ENCODE results near the gene P2RX3.

P2RX3 gene

GRCh38 chr11:57356268-57356667 lies 18.1 kb downstream of the P2RX3 start:
- in situ Hi-C loops (cut with MboI; ENCODE audit: low pct_unique_long_range_greater_than_20kb, low sequenced_read_pairs, unreplicated experiment), result loop anchor here (25.0 kb wide), 2 partner anchors 156 to 281 kb away; partner anchors contain the start of genes SLC43A1 and YPEL4
- DNase-seq (ENCODE audit: low spot score), result no peak

GRCh38 chr11:57357310-57357709 lies 19.2 kb downstream of the P2RX3 start:
- in situ Hi-C loops (cut with MboI; ENCODE audit: low pct_unique_long_range_greater_than_20kb, low sequenced_read_pairs, unreplicated experiment), result loop anchor here (25.0 kb wide), 2 partner anchors 155 to 280 kb away; partner anchors contain the start of genes SLC43A1 and YPEL4
- no peak for TF ChIP-seq CTCF (IDR thresholded peaks at IDR 0.05; ENCODE audit: extremely low read depth, insufficient read depth, missing control alignments)
- no peak for DNase-seq (ENCODE audit: low spot score)

More at GRCh38 chr11:57356268-57356667, 18.1 kb downstream of the P2RX3 start:
- no peak for TF ChIP-seq CTCF (IDR thresholded peaks at IDR 0.05; ENCODE audit: extremely low read depth, insufficient read depth, missing control alignments)

GRCh38 chr11:57357856-57358255 lies 19.7 kb downstream of the P2RX3 start:
- in situ Hi-C loops (cut with MboI; ENCODE audit: low pct_unique_long_range_greater_than_20kb, low sequenced_read_pairs, unreplicated experiment), result loop anchor here (25.0 kb wide), 2 partner anchors 154 to 279 kb away; partner anchors contain the start of genes SLC43A1 and YPEL4
- DNase-seq (ENCODE audit: low spot score), result no peak
- TF ChIP-seq CTCF (IDR thresholded peaks at IDR 0.05; ENCODE audit: extremely low read depth, insufficient read depth, missing control alignments), result no peak

- in situ Hi-C loops (cut with MboI; ENCODE audit: low pct_unique_long_range_greater_than_20kb, low sequenced_read_pairs, unreplicated experiment), result loop anchor here (25.0 kb wide), 2 partner anchors 154 to 279 kb away; partner anchors contain the start of genes SLC43A1 and YPEL4
- no peak for DNase-seq (ENCODE audit: low spot score)
These were observed 20.4 kb downstream of the P2RX3 start for GRCh38 chr11:57358543-57358961.

GRCh38 chr11:57358991-57359390 lies 20.8 kb downstream of the P2RX3 start:
- no peak for TF ChIP-seq CTCF (IDR thresholded peaks at IDR 0.05; ENCODE audit: extremely low read depth, insufficient read depth, missing control alignments)
- in situ Hi-C loops (cut with MboI; ENCODE audit: low pct_unique_long_range_greater_than_20kb, low sequenced_read_pairs, unreplicated experiment), result loop anchor here (25.0 kb wide), 2 partner anchors 153 to 278 kb away; partner anchors contain the start of genes SLC43A1 and YPEL4
- DNase-seq (ENCODE audit: low spot score), result no peak

More at GRCh38 chr11:57358543-57358961, 20.4 kb downstream of the P2RX3 start:
- no peak for TF ChIP-seq CTCF (IDR thresholded peaks at IDR 0.05; ENCODE audit: extremely low read depth, insufficient read depth, missing control alignments)

GRCh38 chr11:57359396-57359795 lies 21.2 kb downstream of the P2RX3 start:
- no peak for DNase-seq (ENCODE audit: low spot score)
- TF ChIP-seq CTCF (IDR thresholded peaks at IDR 0.05; ENCODE audit: extremely low read depth, insufficient read depth, missing control alignments), result no peak
- in situ Hi-C loops (cut with MboI; ENCODE audit: low pct_unique_long_range_greater_than_20kb, low sequenced_read_pairs, unreplicated experiment), result loop anchor here (25.0 kb wide), 2 partner anchors 153 to 278 kb away; partner anchors contain the start of genes SLC43A1 and YPEL4

Measured in GM13977 (cell line).